HL-60/S4 treated with phorbol 12-myristate 13-acetate at 8.2 ng/mL for 4 days and 3 days (cell line): ENCODE measurements around the gene PRDM16.

ENCODE experiments used
- in situ Hi-C: fragments of 300-500 bp; cut with MboI; formaldehyde crosslinking; loops from 2 replicates; pipeline ENCODE4 v1.15.0; 2022; ENCODE audit warnings: low sequenced_read_pairs

PRDM16 gene

GRCh38 chr1:3434406-3435110 lies 365.6 kb downstream of the PRDM16 start:
- in situ Hi-C loops = no loop called here

GRCh38 chr1:3435666-3436065 lies 366.7 kb downstream of the PRDM16 start:
- in situ Hi-C loops = no loop called here

- in situ Hi-C loops = no loop called here
Observed at GRCh38 chr1:3436451-3436850, 367.4 kb downstream of the PRDM16 start.

GRCh38 chr1:3436901-3437300 lies 367.9 kb downstream of the PRDM16 start:
- in situ Hi-C loops = no loop called here

DNA sequence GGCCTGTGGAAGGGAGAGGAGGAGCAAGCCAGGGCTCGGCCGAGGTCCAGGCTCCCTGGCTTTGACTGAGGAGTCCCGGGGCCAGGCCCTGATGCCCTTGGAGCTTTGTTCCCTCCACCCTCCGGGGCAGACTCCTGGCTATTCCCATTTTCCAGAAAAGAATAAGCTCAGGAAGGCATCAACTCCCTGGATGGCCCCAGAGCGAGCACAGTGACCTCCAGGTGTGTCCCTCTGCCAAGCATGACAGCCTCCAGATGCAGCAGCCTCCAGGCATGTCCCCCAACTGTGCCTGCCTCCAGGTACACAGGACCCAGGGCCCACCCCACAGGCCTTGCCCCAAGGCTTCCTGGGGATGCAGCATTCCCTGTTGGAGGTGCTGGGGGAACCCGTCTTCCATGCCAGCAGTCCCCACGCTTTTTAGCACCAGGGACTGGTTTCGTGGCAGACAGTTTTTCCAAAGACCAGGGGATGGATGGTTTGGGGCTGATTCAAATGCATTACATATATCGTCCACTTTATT lies 369.7 kb downstream of the PRDM16 start:
- in situ Hi-C loops = no loop called here

- in situ Hi-C loops = no loop called here
Observed at GRCh38 chr1:3439346-3440299, 370.6 kb downstream of the PRDM16 start.

DNA sequence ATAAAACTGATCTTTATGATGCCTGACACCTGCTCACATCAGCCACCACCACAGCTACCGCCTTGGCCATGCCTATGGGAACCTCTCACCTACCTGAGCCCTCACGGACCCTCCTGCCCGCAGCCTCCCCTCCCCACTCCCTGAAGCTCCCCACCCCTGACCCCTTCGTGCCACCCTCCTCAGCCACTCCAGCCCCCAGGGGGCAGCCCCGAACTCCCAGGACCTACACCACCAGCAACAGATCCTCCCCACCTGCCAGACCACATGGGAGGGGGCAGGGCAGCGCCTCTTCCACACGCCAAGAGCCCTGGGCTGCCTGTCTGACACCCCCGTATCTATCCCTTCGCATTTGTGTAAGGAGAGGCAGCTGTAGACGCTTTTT lies 371.3 kb downstream of the PRDM16 start:
- in situ Hi-C loops = no loop called here

DNA sequence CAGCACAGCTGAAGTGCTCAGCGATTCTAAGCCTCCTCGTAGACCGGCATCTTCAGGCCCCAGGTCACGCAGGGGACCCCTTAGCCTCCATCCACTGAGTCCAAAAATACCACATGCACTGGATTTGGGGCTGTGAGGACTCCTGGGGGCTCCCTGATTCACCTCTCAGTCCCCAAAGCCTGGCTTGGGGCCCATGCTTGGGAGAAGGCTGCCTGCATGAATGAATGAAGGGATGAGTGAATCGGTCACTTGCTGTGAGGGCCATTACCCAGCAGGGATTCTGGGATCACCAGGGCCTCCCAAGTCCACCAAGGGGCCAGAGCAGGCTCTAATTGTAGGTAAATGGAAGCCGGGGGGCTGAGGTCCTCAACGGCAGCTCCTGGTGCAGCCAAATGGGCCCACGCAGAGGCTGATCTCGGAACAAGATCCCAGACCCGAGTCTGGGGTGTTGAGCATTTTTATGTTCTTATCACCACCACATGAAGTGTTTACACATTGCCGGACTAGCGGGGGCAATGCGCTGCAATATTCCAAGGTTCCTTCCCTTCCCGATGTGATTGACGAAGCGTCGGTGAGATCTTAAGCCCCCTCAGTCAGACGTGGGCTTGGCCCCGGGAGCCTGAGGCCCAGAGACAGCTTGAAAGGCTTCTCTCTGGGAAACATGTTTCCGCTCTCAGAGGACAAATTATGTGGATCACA lies 371.9 kb downstream of the PRDM16 start:
- in situ Hi-C loops = no loop called here

GRCh38 chr1:3441410-3441847 lies 372.4 kb downstream of the PRDM16 start:
- in situ Hi-C loops = no loop called here

GRCh38 chr1:3441880-3442279 lies 372.9 kb downstream of the PRDM16 start:
- in situ Hi-C loops = no loop called here

DNA sequence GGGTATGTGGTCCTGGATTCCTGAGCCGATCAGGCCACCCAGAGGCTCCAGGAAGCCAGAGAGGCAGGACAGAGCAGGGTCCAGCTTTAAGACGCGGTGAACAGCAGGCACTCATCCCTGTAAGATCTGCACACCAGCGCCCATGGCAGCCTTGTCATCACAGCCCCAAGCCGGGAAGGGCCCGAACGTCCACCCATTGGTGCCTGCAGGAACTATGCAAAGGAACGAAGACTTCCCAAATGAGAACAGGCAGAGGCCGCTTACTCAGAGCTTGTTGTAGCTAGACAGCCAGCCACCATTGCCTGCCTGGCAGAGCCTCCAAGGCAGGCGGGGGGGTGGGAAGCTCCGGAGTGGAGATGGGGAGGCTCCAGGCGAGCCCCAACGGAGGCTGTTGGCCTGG lies 373.3 kb downstream of the PRDM16 start:
- in situ Hi-C loops = no loop called here

DNA sequence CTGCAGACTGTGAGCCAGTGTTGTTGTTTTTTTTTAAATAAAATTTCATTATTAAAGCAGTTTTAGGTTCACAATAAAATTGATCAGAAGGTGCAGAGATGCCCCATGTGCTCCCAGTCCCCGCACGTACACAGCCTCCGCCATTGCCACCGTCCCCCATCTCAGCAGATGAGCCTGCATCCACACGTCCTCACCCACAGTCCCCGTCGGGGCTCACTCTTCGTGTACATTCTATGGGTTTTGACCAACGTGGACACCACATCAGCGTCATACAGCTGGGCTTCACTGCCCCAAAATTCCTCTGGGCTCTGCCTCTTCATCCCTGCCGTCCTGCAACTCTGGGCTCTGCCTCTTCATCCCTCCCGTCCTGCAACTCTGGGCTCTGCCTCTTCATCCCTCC lies 373.9 kb downstream of the PRDM16 start:
- in situ Hi-C loops = no loop called here

DNA sequence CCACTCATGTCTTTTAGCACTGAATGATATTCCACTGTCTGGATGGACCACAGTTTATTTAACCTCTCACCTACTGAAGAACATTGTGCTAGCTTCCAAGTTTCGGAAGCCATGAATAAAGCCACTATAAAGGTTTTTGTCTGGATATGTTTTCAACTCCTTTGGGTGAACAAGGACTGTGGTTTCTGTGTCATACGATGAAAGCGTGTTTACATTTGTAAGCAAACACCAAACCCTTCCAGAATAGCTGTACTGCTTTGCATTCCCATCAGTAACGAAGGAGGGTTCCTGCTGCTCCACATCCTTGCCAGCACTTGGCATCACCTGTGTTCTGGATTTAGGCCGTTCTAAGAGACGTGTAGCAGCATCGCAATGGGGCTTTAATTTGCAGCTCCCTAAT lies 374.8 kb downstream of the PRDM16 start:
- in situ Hi-C loops = no loop called here

DNA sequence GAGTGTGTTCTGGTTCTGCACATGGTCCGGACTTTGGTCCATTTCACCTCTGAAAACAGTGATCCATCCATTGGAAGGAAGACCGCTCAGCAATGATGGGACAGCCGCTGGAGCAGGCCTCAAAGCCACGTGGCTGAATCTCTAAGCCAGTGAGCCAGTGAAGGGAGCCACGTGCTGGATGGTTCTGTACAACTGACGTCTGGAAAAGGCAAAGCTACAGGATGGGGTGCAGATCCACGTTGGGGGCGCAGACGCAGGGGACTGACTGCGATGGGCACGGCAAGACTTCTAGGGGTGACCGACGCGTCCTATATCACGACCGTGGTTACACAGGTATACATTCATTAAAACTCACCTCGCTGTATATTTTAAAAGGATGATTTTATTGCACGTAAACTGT lies 375.3 kb downstream of the PRDM16 start:
- in situ Hi-C loops = no loop called here

GRCh38 chr1:3444736-3445135 lies 375.7 kb downstream of the PRDM16 start:
- in situ Hi-C loops = no loop called here

DNA sequence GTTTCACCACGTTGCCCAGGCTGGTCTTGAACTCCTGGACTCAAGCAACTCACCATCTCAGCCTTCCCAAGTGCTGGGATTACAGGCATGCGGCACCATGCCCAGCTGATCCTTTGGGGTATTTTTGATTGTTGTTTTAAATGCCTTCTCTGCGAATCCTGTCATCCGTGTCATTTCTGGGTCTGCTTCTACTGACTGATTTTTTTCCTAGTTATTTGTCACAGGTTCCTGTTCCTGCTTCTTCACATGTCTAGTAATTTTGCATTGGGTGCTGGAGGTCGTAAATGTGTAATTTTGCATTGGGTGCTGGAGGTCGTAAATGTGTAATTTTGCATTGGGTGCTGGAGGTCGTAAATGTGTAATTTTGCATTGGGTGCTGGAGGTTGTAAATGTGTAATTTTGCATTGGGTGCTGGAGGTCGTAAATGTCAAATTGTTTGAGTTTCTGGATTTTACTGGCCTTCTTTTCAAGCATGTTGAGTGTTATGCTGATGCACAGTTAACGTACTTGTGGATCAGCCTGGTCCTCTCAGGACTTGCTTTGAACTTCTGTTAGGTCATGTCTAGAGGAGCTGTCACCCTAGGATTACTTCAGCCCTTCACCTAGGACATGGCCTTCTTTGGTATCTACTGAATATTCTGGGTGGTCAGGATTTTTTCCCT lies 381.3 kb downstream of the PRDM16 start:
- in situ Hi-C loops = no loop called here

GRCh38 chr1:3450983-3451382 lies 382.0 kb downstream of the PRDM16 start:
- in situ Hi-C loops = no loop called here

- in situ Hi-C loops = no loop called here
Observed at GRCh38 chr1:3451994-3452865, 383.2 kb downstream of the PRDM16 start.

DNA sequence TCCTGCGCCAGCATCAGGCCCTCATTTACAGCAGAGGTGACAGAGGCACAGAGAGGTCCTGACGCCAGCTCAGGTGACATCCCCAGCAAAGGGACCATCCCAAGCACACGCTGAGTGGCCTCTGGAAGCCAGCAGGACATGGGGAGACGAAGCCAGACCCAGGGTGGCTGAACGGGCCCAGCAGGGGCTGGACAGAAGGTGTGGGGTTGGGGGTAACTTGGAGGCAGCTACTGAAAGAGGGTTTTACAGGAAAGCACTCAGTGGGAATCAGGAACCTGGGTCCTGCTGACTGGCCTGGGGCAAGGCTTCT lies 383.8 kb downstream of the PRDM16 start:
- in situ Hi-C loops = no loop called here

DNA sequence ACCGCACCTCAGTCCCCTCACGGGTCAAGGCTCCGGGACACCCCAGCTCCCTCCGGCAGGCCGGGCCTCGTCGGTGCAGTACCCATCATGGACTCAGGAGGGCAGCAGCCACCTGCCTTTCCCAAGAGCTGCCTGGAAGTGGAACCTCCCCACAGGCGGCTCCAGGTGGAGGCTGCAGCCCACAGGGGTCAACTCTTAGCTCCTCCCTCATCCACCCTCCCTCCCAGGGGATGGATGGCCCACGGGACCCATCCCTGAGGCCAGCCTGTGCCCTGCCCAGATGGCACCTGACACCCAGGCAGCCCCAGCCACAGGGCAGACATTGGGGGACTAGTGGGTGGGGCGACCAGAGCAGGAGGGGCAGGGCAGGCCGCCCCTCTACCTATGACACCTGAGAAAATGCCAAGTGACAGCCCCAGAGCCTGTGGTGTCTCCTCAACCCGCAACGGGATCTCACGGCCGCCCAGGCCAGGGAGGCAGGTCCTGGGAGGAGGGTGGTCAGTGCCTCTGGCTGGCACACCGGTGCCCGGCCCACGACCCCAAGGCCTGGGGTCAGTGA lies 384.3 kb downstream of the PRDM16 start:
- in situ Hi-C loops = no loop called here
